PC-9 (cell line): ENCODE data around the gene KDM4B.

ENCODE experiments used
- EZH2 ChIP-seq: fragments of 200-600 bp; sonication (generic); IDR thresholded peaks from 2 replicates; pipeline ENCODE4 v1.8.0; 2017; ENCODE audit warnings: antibody characterized with exemption, low read depth
- TF ChIP-seq, protein P1 (sequence below): fragments of 200-600 bp; sonication (generic); conservative IDR thresholded peaks from 2 replicates; pipeline ENCODE4 v1.6.1; 2017; ENCODE audit warnings: mixed run types, antibody characterized with exemption, mild to moderate bottlenecking, moderate library complexity

DNA sequence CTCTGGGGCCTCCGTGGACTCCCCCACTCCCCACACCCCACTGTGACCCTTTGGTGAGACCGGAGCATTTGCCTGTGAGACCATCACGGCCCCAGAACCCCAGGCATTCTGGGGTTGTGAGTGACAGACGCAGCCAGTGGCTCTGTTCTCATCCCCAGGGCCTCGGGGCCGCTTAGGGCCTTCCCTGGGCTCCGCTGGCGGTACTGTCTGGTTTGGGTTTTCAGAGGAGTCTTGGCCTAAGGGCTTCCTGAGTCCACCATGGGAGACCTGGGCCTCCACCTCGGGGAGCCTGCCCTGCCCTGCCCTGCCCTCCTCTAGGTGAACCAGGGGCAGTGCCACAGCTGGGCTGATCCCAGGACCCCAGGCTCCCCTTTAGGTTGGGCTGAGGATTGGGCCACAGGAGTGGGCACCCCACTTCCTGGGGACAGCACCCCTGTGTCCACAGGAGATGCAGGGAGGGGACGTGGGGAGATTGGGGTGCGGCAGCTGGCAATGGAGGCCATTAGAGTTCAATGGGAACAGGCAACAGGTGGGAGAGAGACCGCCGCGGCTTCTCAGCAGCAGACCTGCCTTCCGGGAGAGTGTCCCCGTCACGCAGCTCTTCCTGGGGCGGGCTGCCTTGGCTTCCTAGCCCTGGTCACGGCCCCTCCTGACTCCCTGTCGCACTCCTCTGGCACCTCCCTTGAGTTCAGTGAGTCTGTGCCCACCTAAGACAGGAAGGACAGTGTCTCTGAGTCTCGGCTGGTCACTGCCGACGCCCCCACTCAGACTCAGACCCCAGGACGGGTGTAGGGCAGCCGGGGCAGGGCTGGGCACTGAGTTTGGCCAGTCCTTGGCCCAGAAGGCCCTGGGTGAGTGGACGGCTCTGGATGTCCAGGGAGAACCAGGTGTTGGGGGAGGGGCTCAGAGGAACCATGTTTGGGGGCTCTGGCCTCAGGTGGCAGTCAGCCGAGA is 164.1 kb downstream of the KDM4B start:
- TF ChIP-seq, protein P1, sequence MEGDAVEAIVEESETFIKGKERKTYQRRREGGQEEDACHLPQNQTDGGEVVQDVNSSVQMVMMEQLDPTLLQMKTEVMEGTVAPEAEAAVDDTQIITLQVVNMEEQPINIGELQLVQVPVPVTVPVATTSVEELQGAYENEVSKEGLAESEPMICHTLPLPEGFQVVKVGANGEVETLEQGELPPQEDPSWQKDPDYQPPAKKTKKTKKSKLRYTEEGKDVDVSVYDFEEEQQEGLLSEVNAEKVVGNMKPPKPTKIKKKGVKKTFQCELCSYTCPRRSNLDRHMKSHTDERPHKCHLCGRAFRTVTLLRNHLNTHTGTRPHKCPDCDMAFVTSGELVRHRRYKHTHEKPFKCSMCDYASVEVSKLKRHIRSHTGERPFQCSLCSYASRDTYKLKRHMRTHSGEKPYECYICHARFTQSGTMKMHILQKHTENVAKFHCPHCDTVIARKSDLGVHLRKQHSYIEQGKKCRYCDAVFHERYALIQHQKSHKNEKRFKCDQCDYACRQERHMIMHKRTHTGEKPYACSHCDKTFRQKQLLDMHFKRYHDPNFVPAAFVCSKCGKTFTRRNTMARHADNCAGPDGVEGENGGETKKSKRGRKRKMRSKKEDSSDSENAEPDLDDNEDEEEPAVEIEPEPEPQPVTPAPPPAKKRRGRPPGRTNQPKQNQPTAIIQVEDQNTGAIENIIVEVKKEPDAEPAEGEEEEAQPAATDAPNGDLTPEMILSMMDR: no peak
- no peak for TF ChIP-seq EZH2
